Measurements from ENCODE around the gene CHPT1.
A peak's percentile ranks its signal among the peaks of the same experiment; 100 is the strongest.
"Not testable (repeated sequence)": the region's sequence is repeated elsewhere in the genome, so short reads cannot be mapped to it uniquely, and the experiment has no call there.

The CHPT1 gene

GRCh38 chr12:101722392-101722791 lies 25.0 kb downstream of the CHPT1 start:
- no peak for DNase-seq (ENCODE audit: low read depth in 2 of 2)

- DNase-seq (ENCODE audit: low read depth in 2 of 2) = no peak
These were observed 29.7 kb downstream of the CHPT1 start for GRCh38 chr12:101727098-101727497.

GRCh38 chr12:101729842-101730241 lies 32.4 kb downstream of the CHPT1 start:
- DNase-seq (ENCODE audit: low read depth in 2 of 2) = no peak

- no peak for DNase-seq (ENCODE audit: low read depth in 2 of 2)
These were observed 34.9 kb downstream of the CHPT1 start for GRCh38 chr12:101732318-101732717.

DNA sequence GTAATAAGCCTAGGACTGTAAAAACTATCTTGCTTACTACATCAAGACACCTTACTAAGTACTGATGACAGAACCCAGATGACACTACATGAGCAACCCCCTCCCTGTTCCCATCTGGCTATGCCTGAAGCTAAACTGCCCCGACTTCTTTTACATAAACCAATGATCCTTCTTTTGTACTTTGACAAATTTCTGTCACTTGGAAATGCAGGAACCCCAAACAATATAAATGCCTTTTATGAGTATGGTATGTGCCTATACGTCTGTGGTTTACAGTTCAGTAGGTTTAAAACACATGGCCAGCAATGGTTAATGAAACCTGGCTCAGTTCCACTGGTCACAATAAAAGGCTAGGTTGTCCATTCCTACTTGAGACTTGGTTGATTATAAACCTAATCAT lies 35.7 kb downstream of the CHPT1 start:
- no peak for DNase-seq (ENCODE audit: low read depth in 2 of 2)

DNA sequence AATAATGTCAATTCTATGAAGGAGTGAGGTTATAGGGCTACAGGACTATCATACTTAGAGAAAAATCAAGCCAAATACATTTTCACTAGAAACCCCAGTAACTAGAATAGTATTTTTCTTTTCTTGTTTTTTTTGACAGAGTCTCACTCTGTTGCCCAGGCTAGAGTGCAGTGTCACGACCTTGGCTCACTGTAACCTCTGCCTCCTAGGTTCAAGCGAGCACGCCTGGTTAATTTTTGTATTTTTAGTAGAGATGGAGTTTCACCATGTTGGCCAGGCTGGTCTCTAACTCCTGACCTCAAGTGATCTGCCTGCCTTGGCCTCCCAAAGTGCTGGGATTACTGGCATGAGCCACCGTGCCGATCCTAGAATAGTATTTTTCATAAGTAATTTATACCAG lies 37.0 kb downstream of the CHPT1 start:
- DNase-seq (ENCODE audit: low read depth in 2 of 2) = not testable (repeated sequence)

DNA sequence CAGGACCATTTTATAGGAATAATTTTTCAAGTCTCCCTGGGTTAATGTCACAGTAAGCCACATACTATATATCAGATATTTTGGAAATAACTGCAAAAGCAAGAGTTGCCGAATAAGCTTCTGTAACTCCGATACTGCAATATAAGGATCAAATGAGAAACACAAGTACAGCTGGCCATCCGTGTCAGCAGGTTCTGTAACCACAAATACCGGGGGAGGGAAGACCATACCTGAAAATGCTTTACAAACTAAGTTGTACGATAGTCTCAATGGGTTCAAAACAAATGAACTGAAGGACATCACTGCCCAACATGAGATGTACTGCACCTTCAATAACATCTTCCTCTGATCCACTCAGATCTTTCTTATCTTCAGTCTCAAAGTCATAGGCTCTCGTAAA lies 40.0 kb downstream of the CHPT1 start:
- DNase-seq (ENCODE audit: low read depth in 2 of 2) = no peak

GRCh38 chr12:101738920-101739665 lies 41.7 kb downstream of the CHPT1 start, which contains the start of gene SYCP3:
Gene SYCP3, minus strand, starts transcription at chr12:101739462. Its CDS starts 1,527 bp downstream, at chr12:101737935.
- no peak for DNase-seq (ENCODE audit: low read depth in 2 of 2)

DNA sequence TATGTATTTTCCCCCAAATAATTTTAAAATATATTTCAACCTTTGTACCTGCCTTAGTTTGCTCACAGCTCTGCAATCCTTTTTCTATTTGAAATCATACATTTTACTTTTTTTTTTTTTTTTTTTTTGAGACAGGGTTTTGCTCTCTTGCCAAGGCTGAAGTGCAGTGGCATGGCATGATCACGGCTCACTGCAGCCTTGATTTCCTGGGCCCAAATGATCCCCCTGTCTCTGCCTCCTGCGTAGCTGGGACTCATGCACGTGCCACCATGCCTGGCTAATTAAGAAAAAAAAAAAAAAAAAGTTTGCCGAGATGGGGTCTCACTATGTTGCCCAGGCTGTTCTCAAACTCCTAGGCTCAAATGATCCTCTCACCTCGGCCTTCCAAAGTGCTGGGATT lies 43.1 kb downstream of the CHPT1 start:
- DNase-seq (ENCODE audit: low read depth in 2 of 2) = no peak

DNA sequence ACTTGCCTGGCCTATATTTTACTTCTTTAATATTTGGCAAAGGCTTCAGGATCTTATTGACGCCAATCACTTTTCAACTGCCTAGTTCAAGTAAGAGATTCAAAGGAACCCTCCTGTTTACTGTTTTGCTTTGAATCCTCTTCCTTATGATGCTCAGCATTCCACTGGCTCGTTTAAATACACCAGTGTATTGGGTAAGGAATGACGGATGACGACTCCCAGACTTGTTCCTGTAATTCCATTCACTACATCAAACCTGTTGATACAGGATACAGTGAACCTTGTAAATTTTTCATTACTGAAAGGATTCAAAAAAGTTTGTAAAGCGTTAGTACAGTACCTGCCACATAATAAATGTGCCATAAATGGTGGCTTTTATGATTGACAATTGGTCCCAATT lies 43.5 kb downstream of the CHPT1 start:
- no peak for DNase-seq (ENCODE audit: low read depth in 2 of 2)

GRCh38 chr12:101743242-101743641 lies 45.8 kb downstream of the CHPT1 start:
- no peak for DNase-seq (ENCODE audit: low read depth in 2 of 2)

DNA sequence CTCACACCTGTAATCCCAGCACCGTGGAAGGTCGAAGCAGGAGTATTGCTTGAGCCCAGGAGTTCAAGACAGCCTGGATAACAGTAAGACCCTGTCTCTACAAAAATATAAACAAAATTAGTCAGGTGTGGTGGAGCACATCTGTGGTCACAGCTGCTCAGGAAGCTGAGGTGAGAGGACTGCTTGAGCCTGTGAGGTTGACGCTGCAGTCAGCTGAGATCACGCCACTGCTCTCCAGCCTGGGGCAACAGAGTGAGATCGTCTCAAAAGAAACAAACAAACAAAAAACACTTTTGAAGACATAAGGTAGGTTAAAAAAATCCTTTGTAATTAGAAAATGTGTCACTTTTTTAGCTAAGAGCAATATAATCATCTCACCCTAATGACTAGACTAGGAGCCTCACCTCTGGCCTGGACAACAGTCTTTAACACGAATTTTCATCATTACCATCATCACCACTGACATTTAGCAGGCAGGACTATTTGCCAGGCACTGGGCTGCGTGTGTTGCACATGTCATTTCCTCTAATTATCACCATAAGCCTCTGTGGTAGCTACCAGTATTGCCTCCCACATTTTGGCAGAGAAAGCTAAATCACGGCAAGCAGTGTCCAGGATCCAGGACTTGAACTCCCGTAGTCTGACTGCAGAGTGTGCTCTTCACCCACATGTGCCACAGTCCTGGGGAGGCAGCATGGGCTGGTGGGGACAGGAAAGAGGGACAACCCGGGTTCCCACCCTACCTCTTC lies 46.5 kb downstream of the CHPT1 start:
- no peak for DNase-seq (ENCODE audit: low read depth in 2 of 2)

DNA sequence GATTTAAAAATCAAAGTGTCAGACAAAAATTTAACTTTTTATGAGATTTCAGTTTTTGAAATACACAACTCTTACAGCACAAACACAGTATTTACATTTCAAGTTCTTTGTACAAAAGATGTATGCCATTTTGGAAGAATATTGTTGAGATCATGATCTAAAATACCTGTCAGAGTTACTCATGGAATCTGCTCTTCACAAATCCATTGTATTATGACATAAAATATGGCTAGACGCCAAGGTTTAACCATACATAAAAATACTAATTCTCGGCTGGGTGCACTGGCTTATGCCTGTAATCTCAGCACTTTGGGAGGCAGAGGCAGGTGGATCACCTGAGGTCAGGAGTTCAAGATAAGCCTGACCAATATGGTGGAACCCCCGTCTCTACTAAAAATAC lies 48.0 kb downstream of the CHPT1 start:
- no peak for DNase-seq (ENCODE audit: low read depth in 2 of 2)

- no peak for DNase-seq (ENCODE audit: low read depth in 2 of 2)
These were observed 48.8 kb downstream of the CHPT1 start for GRCh38 chr12:101746196-101746595.

- no peak for DNase-seq (ENCODE audit: low read depth in 2 of 2)
These were observed 49.2 kb downstream of the CHPT1 start for GRCh38 chr12:101746661-101747060.

- DNase-seq (ENCODE audit: low read depth in 2 of 2) = no peak
These were observed 50.3 kb downstream of the CHPT1 start for GRCh38 chr12:101747697-101748096.

DNA sequence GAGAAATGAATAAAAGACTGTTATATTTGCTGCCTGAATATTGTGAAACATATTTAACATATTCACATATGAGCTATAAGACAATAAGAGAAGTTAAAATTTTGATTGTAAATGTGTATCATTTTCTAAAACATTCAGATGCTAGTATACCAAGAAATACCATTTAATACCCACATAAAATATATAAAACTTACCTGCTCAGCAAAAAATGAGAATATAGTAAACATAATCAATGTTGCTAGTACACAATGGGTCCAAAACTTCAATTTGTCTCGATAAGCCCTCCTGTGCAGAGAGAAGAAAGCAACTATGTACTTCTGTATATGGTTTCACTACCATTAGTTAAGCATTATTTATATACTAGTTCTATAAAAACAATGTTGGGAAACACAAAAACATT lies 51.5 kb downstream of the CHPT1 start:
- no peak for DNase-seq (ENCODE audit: low read depth in 2 of 2)

GRCh38 chr12:101749657-101750056 lies 52.2 kb downstream of the CHPT1 start:
- no peak for DNase-seq (ENCODE audit: low read depth in 2 of 2)

DNA sequence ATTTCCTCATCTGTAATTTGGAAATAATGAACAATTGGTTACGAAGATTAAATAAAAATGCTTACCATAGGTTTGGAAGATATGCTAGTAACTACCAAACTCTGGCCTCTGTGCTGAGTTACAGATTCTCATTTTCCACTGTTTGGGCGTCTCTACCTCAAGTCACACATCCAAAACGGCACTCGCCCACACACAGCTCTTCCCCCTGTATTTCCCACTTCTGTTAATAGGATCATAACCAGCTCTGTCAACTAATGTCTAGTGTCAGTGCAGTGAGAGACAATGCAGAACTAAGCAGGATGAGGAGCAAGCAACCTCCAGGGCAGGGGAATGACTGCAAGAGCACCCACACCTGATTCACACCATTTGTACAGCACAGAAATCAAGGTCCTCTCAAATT lies 52.7 kb downstream of the CHPT1 start:
- no peak for DNase-seq (ENCODE audit: low read depth in 2 of 2)

GRCh38 chr12:101759396-101760047 lies 62.1 kb downstream of the CHPT1 start:
- DNase-seq (ENCODE audit: low read depth in 2 of 2) = peak in 1 of 2 experiments; percentile 5

DNA sequence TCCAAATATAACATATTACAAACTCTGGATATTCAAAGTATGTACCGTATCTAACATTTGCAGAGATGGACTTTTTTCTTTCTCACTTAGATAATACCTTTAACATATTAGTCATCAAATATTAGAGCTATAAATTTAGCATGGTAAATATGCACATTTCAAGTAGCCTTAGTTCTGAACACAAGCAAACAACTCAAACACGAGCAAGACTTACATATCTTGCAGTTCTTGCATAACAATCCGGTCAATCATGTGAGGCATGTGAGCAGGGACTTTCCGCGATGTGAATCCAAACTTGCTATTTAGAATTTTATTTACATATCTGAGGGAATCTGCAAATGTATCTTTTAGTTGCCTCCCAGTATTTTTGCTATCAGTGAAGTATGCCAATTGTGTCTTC lies 63.9 kb downstream of the CHPT1 start:
- no peak for DNase-seq (ENCODE audit: low read depth in 2 of 2)

DNA sequence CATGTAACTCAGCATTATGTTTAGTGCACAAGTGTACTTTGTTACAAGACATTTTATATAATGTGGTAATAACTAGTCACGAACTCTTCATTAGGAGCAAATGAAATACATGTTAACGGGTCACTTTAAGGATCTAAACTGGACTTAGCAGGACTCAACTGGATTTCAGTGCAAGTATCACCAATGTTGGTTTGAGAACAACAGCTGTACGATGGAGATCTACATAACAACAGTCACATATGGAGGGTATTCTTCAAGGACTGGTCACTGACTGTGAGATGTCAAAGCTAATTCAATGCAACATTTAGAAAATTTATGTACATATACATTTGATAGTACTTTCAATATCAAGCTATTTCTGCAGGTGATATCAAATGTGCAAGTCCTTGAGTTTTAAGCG lies 64.3 kb downstream of the CHPT1 start:
- no peak for DNase-seq (ENCODE audit: low read depth in 2 of 2)
